IPS-20b (cell line): ENCODE results near the gene HERC2.

Experiments
- H3K27ac ChIP-seq: one replicate; pipeline ENCODE4 v1.5.1; 2013; ENCODE audit warnings: low read length
- H3K27me3 ChIP-seq: 2 replicates; pipeline ENCODE4 v1.6.1; 2013; ENCODE audit warnings: mild to moderate bottlenecking, low read length, inconsistent platforms; ENCODE audit not compliant: insufficient read depth
- H3K36me3 ChIP-seq: 2 replicates; pipeline ENCODE4 v1.6.1; 2013; ENCODE audit warnings: low read depth, mild to moderate bottlenecking, inconsistent platforms, low read length, moderate library complexity; ENCODE audit not compliant: insufficient read depth
- H3K4me1 ChIP-seq: 2 replicates; pipeline ENCODE4 v1.6.1; 2013; ENCODE audit warnings: mild to moderate bottlenecking, control low read depth, inconsistent platforms, low read length, moderate library complexity; ENCODE audit not compliant: insufficient read depth
- H3K4me3 ChIP-seq: 2 replicates; pipeline ENCODE4 v1.5.1; 2013; ENCODE audit warnings: mild to moderate bottlenecking, low read length, inconsistent platforms
- H3K9ac ChIP-seq: 2 replicates; pipeline ENCODE4 v1.6.1; 2013; ENCODE audit warnings: low read depth, mild to moderate bottlenecking, inconsistent platforms, low read length, moderate library complexity
- H3K9me3 ChIP-seq: 2 replicates; pipeline ENCODE4 v1.6.1; 2013; ENCODE audit warnings: mild to moderate bottlenecking, low read depth, low read length, inconsistent platforms; ENCODE audit not compliant: insufficient read depth

Gene HERC2

DNA sequence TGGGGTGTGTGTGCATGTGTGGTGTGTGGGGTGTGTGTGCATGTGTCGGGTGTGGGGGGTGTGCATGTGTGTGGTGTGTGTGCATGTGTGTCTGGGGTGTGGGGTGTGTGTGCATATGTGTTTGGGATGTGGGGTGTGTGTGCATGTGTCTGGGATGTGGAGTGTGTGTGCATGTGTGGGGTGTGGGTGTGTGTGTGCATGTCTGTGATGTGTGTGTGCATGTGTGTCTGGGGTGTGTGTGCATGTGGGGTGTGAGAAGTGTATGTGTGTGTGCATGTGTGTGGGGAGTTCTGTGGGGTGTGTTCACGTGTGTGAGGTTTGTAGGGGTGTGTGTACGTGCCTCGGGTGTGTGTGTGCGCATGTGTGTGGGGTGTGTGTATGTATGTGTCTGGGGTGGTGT is 216.2 kb downstream of the HERC2 start:
- Histone ChIP-seq H3K9ac (no peak overlapping the region), H3K4me1 (no peaks in the 10 kb centered on the region), H3K4me3 (no peak overlapping the region), H3K27me3 (peaks cover 72% of the 10 kb centered on the region), H3K27ac (no peak overlapping the region), H3K9me3 (no peaks in the 10 kb centered on the region), H3K36me3 (peaks cover under 1% of the 10 kb centered on the region; the same call in 1 of the 2 replicates)

DNA sequence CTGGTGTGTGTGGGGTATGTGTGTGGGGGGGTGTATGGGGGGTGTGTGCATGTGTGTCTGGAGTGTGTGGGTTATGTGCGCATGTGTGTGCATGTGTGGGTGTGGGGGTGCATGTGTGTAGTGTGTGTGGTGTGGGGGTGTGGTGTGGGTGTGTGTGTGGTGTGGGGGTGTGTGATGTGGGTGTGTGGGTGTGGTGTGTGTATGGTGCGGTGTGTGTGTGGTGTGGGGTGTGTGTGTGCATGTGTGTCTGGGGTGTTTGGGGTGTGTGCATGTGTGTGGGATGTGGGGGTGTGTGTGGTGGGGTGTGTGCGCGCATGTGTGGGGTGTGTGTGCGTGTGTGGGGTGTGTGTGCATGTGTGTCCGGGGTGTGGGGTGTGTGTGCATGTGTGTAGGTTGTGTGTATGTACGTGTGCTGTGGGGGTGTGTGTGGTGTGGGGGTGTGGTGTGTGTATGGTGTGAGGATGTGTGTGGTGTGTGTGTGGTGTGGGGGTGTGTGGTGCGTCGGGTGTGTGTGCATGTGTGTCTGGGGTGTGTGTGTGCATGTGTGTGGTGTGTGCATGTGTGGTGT is 216.7 kb downstream of the HERC2 start:
- Histone ChIP-seq H3K9ac (no peak overlapping the region), H3K27me3 (peaks cover 77% of the 10 kb centered on the region), H3K36me3 (no peaks in the 10 kb centered on the region), H3K4me3 (no peak overlapping the region), H3K27ac (no peak overlapping the region), H3K4me1 (no peaks in the 10 kb centered on the region), H3K9me3 (no peaks in the 10 kb centered on the region)

DNA sequence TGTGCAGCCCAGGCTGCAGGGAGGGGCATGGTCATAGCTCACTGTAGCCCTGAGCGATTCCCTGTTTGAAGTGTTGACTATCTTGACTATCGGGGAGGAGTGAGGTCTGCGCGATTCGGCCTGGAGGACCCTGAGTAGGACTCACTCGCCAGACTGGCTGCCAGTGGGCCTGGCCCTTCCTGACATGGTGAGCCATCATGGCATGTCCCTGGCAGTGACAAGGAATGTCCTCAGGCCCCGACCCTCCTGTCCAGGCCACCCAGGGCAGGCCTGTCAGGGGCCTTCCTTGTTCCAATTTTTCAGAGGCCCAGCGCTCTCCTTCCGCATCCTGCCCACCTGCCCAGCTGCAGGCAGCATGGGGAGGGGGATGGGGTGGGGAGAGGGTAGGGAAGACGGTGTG is 217.7 kb downstream of the HERC2 start:
- Histone ChIP-seq H3K27ac (no peak overlapping the region), H3K27me3 (peaks cover 87% of the 10 kb centered on the region), H3K36me3 (no peaks in the 10 kb centered on the region), H3K9ac (no peak overlapping the region), H3K9me3 (no peaks in the 10 kb centered on the region), H3K4me1 (no peaks in the 10 kb centered on the region), H3K4me3 (no peak overlapping the region)

DNA sequence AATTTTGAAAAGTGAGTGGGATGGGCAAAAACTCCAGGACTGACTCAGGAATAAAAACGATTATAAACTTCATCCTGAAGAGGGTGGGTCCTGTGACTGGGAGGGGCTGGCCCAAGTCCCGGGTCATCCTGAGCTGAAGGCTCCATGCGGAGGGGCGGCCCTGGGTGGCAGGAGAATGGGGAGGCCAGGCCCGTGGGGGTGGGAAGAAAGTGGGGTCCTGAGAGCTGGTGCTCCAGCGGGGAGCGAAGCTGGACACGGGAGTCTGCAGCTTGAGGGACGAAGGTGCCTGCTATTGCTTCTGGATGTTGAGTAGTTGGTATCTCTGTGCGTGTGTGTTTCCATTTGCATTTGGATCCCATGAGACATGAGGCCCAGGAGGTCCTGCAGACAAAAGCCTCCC is 218.1 kb downstream of the HERC2 start:
- H3K36me3 ChIP-seq = no peaks in the 10 kb centered on the region

DNA sequence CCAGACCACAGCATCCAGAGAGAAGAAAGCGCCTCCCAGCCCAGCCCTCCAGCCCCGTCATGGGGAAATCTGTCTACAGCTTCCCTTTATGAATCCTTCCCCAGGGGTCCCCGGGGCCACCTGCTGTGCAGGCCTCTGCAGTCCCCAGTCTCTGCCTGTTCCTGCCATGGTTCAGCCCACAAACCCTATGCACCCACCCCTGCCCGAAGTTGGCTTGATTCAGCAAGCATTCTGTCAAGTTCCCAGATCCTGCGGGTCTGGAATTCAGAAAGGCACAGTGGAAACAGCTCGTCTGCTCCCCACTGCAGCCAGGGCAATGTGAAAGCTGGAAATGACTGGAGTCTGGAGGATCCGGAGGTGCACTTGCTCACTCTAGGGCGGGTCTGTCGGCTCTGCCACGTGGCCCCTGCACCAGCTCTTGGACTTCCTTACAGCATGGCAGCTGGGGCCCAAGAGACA is 220.0 kb downstream of the HERC2 start:
- Histone ChIP-seq H3K27ac (no peak overlapping the region), H3K9me3 (no peaks in the 10 kb centered on the region), H3K27me3 (peaks cover 96% of the 10 kb centered on the region), H3K4me3 (no peak overlapping the region), H3K4me1 (peaks cover 7% of the 10 kb centered on the region), H3K36me3 (no peaks in the 10 kb centered on the region), H3K9ac (no peak overlapping the region)

More for the DNA sequence above, 218.1 kb downstream of the HERC2 start:
- Histone ChIP-seq H3K9ac (no peak overlapping the region), H3K4me1 (peaks cover 2% of the 10 kb centered on the region; the same call in 1 of the 2 replicates), H3K4me3 (no peak overlapping the region), H3K27ac (no peak overlapping the region), H3K9me3 (no peaks in the 10 kb centered on the region), H3K27me3 (peaks cover 91% of the 10 kb centered on the region)

DNA sequence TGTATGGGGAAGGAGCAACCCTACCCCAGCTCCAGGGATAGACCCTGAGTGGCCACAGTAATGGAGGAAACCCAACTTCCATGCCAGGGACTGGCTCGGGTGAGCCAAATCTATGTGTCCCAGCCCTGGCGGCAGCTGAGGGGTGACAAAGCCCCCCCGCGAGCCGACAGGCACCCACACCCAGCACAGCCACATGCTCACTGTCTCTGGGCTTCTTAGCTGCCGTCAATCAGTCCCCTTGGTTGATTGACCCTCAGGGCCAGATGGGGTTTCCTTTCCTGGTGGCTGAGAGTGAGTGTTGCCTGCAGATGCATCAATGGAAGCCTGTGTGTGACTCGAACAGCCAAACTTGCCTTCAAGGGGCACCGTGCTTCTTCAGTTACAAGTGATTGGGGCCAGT is 220.8 kb downstream of the HERC2 start:
- no peak overlapping the region for H3K27ac ChIP-seq
- H3K4me3 ChIP-seq = no peak overlapping the region
- peaks cover 96% of the 10 kb centered on the region for H3K27me3 ChIP-seq
- no peaks in the 10 kb centered on the region for H3K9me3 ChIP-seq
- H3K4me1 ChIP-seq = peaks cover 7% of the 10 kb centered on the region
- no peak overlapping the region for H3K9ac ChIP-seq
- H3K36me3 ChIP-seq = no peaks in the 10 kb centered on the region

DNA sequence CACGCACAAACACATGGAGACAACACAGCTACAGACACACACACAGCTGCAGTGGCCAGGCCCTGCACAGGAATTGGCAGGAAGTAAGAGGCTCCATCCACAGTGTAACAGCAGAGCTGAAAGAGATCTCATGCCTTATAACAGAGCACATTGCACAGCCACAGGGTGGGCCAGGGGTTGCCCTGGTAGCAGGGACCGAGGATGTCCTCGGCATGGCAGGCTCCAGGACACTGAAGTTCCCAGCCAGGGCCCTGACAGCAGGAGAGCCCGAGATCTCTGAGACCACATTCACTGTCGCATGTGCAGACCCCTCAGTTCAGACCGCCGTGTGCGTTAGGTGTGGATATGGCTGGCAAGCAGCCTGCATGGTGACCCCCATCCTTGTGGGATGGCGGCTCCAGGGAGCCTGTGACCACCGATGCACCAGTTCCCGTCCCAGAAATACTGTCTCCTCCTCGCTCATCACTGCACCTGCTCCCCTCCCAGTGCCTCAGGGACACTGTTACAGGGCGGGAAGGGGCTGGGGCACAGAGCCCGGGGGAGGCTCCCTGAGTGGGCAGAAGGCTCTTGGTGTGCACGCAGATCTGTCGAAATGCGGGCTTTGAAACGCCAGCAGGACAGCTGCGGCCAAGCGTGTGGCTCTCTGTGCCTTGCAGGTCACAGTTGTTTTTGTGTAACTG is 221.3 kb downstream of the HERC2 start:
- Histone ChIP-seq H3K9ac (no peak overlapping the region), H3K9me3 (no peaks in the 10 kb centered on the region), H3K4me1 (peaks cover 7% of the 10 kb centered on the region), H3K27ac (no peak overlapping the region), H3K27me3 (peaks cover 96% of the 10 kb centered on the region), H3K4me3 (no peak overlapping the region), H3K36me3 (no peaks in the 10 kb centered on the region)

DNA sequence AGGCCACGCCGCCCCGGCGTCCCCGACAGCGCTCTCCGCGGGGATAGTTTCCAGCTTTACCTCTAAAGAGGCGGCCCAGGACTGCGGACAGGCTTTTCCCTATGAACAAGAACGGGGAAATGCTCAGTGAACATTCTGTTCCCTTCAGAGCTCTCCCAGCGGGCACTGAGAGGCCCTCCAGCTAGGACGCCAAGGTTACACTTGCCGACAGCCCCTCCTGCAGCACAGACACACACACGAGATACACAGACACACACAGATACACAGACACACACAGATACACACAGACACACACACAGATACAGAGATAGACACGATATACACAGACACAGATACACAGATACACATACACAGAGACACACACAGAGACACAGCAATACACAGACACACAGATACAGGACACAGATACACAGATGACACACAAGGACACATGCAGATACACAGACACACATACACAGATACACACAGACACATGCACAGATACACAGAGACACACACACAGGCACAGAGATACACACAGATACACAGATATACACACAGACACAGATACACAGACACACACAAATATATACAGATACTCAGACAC is 222.3 kb downstream of the HERC2 start:
- H3K9me3 ChIP-seq = no peaks in the 10 kb centered on the region
- H3K4me3 ChIP-seq = peak overlapping the region; percentile 59
- H3K27ac ChIP-seq = no peak overlapping the region
- H3K36me3 ChIP-seq = no peaks in the 10 kb centered on the region
- no peak overlapping the region for H3K9ac ChIP-seq
- peaks cover 96% of the 10 kb centered on the region for H3K27me3 ChIP-seq
- H3K4me1 ChIP-seq = peaks cover 7% of the 10 kb centered on the region

DNA sequence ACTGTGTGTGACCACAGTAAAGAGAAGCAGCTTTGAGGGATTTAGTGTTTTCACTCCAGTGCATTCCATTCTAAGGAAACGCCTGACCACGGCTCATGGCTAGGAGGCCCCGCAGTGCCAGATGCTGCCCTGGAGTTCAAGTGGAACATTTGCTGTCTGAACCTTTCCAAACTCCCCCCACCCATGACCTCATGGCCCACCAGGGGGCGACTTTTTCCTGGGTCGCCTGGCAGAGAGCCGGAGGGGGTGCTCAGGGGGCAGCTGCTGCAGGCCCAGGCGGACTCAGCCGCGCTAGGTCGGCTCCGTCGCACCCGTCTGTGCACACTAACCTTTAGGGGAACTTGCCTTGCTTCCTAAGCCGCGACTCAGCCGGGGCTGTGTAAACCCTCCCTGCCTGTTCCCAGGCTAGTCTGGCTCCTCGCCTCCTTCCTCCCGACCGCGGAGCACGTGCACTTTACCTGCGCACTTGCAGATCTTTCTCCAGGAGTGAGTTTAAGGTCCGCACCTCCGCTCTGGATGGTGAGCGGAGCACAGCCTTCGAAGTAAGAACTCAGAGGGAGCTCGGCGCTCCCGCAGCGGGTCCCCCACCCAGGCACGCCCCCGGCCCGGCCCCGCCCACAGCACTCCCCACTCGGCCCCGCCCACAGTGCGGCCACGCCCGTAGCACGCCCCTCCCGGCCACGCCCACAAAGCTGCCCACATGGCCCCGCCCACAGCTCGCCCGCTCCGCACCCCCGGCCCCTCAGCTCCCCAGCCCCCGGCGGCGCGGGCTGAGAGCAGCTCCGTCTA is 223.0 kb downstream of the HERC2 start, which contains the start of gene OCA2:
Gene OCA2, minus strand, starts transcription at position 550 of the 789 bp plus-strand sequence. CDS start 17,441 bp downstream, outside the sequence.
- Histone ChIP-seq H3K27me3 (peaks cover 98% of the 10 kb centered on the region), H3K27ac (no peak within 1 kb of the TSS)

DNA sequence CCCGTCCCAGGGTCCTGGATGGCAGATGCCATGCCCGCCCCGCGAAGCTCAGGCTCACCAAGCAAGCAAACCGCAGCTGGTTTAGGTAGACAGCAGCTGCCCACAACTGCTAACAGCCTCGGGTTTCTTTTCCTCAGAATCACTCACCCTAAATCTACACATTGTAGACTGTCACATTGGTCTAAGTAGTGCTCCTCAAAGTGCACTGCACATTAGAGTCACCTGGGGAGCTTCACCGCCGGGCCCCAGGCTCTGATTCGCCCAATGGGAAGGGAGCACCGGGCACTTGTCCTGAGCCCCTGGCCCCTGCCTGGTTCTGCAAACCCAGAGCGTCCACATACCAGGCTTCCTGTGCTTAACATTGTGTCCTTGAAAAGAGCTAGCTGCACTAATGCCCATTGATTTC is 223.6 kb downstream of the HERC2 start:
- Histone ChIP-seq H3K4me1 (peaks cover 7% of the 10 kb centered on the region), H3K36me3 (no peaks in the 10 kb centered on the region), H3K9me3 (no peaks in the 10 kb centered on the region), H3K27ac (no peak overlapping the region), H3K4me3 (peak overlapping the region; percentile 59; the same call in 1 of the 2 replicates), H3K9ac (no peak overlapping the region), H3K27me3 (peaks cover 99% of the 10 kb centered on the region)

More for the DNA sequence above, 223.0 kb downstream of the HERC2 start, which contains the start of gene OCA2:
- no peaks in the 10 kb centered on the region for H3K9me3 ChIP-seq
- H3K36me3 ChIP-seq = no peaks in the 10 kb centered on the region
- H3K4me1 ChIP-seq = peaks cover 7% of the 10 kb centered on the region
- peak within 1 kb of the TSS; percentile 59 for H3K4me3 ChIP-seq
- H3K9ac ChIP-seq = no peak within 1 kb of the TSS

DNA sequence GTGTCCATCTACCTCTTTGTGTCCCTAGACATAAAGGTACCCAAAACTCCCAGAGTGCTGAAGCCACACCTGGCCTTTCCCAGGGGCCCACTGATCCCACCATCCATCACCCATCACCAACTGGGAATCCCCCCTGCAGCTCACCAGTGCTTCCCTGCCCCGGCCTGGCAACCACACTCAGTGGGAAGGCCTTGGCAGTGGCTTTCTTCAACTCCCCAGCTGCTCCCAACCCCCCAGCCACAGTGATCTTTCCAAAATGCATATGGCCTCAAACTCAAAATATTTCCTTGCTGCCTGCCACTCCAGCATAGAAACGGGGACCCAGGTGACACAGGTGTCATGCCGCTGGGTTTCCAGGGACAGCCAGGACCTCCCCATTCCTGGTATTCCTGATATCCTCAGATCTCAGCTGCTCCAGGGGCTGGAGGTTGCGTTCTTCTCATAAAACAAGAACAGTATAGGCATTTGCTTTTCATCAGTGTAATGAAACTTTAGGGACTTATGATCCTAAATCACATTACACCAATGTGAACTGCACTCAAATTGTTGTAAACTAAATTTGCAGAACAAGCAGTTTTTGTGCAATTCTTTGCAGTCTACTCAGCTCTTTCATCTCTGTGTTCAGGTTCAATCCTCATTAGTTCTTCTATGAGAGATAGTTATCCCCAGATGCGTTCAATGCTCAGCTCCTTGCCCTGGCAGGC is 224.2 kb downstream of the HERC2 start:
- H3K36me3 ChIP-seq = no peaks in the 10 kb centered on the region
- H3K9me3 ChIP-seq = no peaks in the 10 kb centered on the region
- no peak overlapping the region for H3K27ac ChIP-seq

More for the DNA sequence above, 224.2 kb downstream of the HERC2 start:
- H3K4me1 ChIP-seq = peaks cover 7% of the 10 kb centered on the region
- H3K9ac ChIP-seq = no peak overlapping the region
- H3K4me3 ChIP-seq = no peak overlapping the region
- H3K27me3 ChIP-seq = peaks cover 99% of the 10 kb centered on the region
